VCaP (cell line): ENCODE data around the gene CTNNA3.

Source experiments
- H3K27ac ChIP-seq: fragments of 450-650 bp; 2 replicates; pipeline ENCODE4 v1.5.1; 2017
- CTCF ChIP-seq: fragments of 450-650 bp; conservative IDR thresholded peaks from 2 replicates; pipeline ENCODE4 v1.5.1; 2017; ENCODE audit warnings: mild to moderate bottlenecking, moderate library complexity

Gene CTNNA3

GRCh38 chr10:66713387-66713786 lies 982.6 kb downstream of the CTNNA3 start:
- TF ChIP-seq CTCF = no peak
- H3K27ac ChIP-seq = no peak overlapping the region

GRCh38 chr10:66698069-66698468 lies 997.9 kb downstream of the CTNNA3 start:
- no peak overlapping the region for H3K27ac ChIP-seq
- no peak for TF ChIP-seq CTCF

GRCh38 chr10:66695046-66695445 lies 1000.9 kb downstream of the CTNNA3 start:
- no peak for TF ChIP-seq CTCF
- H3K27ac ChIP-seq = no peak overlapping the region

GRCh38 chr10:66684581-66684980 lies 1011.4 kb downstream of the CTNNA3 start:
- no peak overlapping the region for H3K27ac ChIP-seq
- no peak for TF ChIP-seq CTCF

- no peak for TF ChIP-seq CTCF
- H3K27ac ChIP-seq = no peak overlapping the region
These were observed 1015.1 kb downstream of the CTNNA3 start for GRCh38 chr10:66680886-66681285.

- no peak for TF ChIP-seq CTCF
- no peak overlapping the region for H3K27ac ChIP-seq
These were observed 1017.5 kb downstream of the CTNNA3 start for GRCh38 chr10:66678521-66678920.

- TF ChIP-seq CTCF = no peak
These were observed 1022.9 kb downstream of the CTNNA3 start for GRCh38 chr10:66673071-66673470.

GRCh38 chr10:66671562-66671961 lies 1024.4 kb downstream of the CTNNA3 start:
- no peak overlapping the region for H3K27ac ChIP-seq
- TF ChIP-seq CTCF = no peak

More at GRCh38 chr10:66673071-66673470, 1022.9 kb downstream of the CTNNA3 start:
- H3K27ac ChIP-seq = no peak overlapping the region
